Retina (tissue), 1 donor: Measurements from ENCODE around the gene RAX.
A peak's percentile ranks its signal among the peaks of the same experiment; 100 is the strongest.

Experiments used
- DNase-seq: peaks from one replicate; pipeline ENCODE4 v3.0.0-alpha.2; 2016

Gene RAX

GRCh38 chr18:59239642-59240041, 33.6 kb downstream of the RAX start:
- no peak for DNase-seq

- no peak for DNase-seq
These were observed 34.9 kb downstream of the RAX start for GRCh38 chr18:59238385-59238784.

- DNase-seq = no peak
These were observed 40.2 kb downstream of the RAX start for GRCh38 chr18:59233017-59233410.

- DNase-seq = no peak
These were observed 40.8 kb downstream of the RAX start for GRCh38 chr18:59232309-59233016.

- no peak for DNase-seq
These were observed 41.4 kb downstream of the RAX start for GRCh38 chr18:59231877-59232276.

- DNase-seq = no peak
These were observed 42.1 kb downstream of the RAX start for GRCh38 chr18:59231114-59231513.

GRCh38 chr18:59229701-59230443, 43.4 kb downstream of the RAX start:
- no peak for DNase-seq

- no peak for DNase-seq
These were observed 44.1 kb downstream of the RAX start for GRCh38 chr18:59229191-59229590.

GRCh38 chr18:59228351-59228750, 44.9 kb downstream of the RAX start:
- DNase-seq = no peak

GRCh38 chr18:59222341-59222740, 50.9 kb downstream of the RAX start:
- no peak for DNase-seq

GRCh38 chr18:59220784-59221765, 52.2 kb downstream of the RAX start:
- peak; percentile 68 for DNase-seq

- peak; percentile 80 for DNase-seq
These were observed 53.0 kb downstream of the RAX start for GRCh38 chr18:59220164-59220783.

- DNase-seq = no peak
These were observed 53.5 kb downstream of the RAX start, which contains the start of gene GRP for GRCh38 chr18:59219672-59220163. Gene GRP, plus strand, starts transcription at chr18:59220158. Its CDS starts 108 bp downstream, at chr18:59220266.

GRCh38 chr18:59218018-59218417, 55.2 kb downstream of the RAX start:
- no peak for DNase-seq
